ENCODE measurements around the gene ADAMTS6.
A peak's percentile ranks its signal among the peaks of the same experiment; 100 is the strongest.
"Not testable (repeated sequence)": the region's sequence is repeated elsewhere in the genome, so short reads cannot be mapped to it uniquely, and the experiment has no call there.

The ADAMTS6 gene

DNA sequence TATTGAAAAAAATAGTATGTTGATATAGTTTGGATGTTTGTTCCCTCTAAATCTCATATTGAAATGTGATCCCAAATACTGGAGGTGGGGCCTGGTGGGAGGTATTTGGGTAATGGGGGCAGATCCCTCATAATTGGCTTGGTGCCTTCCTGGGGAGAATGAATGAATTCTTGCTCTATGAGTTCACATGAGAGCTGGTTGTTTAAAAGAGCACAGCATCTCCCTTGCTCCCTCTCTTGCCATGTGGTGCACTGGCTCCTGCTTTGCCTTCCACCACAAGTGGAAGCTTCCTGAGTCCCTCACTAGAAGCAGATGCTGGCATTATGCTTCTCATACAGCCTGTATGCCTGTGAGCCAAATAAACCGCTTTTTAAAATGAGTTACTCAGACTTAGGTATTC, 154.8 kb downstream of the ADAMTS6 start:
- DNase-seq (ENCODE audit: low read depth): peak; percentile 39
- no peak overlapping the region for H3K4me3 ChIP-seq (replicated peaks; ENCODE audit: low read depth, low read length)
- no peak for TF ChIP-seq CTCF (IDR thresholded peaks at IDR 0.05; ENCODE audit: low read length, missing control alignments)

DNA sequence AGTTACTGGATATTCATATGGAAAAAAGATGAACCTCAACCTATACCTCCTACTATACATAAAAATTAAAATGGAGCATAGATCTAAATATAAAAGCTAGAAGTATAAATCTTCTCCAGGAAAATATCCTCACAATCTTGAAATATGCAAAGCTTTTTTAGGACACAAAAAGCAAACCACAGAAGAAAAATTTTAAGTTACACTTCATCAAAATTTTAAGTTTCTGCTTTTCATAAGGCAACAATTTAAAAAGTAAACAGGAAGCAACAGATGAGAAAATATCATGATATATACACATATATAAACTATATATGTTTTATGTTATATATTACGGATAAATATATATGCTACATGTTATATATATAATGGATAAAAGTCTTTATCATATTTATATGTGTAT, 157.5 kb downstream of the ADAMTS6 start:
- DNase-seq (ENCODE audit: low read depth): no peak
- no peak overlapping the region for H3K4me3 ChIP-seq (replicated peaks; ENCODE audit: low read depth, low read length)
- no peak for TF ChIP-seq CTCF (IDR thresholded peaks at IDR 0.05; ENCODE audit: low read length, missing control alignments)

DNA sequence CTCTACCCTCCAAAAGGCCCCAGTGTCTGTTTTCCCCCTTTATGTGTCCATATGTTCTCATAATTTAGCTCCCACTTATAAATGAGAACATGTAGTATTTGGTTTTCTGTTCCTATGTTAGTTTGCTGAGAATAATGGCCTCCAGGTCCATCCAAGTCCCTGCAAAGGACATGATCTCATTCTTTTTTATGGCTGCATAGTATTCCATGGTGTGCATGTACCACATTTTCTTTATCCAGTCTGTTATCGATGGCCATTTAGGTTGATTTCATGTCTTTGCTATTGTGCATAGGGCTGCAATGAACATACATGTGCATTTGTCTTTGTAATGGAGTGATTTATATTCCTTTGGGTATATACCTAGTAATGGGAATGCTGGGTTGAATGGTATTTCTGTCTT, 161.0 kb downstream of the ADAMTS6 start:
- H3K4me3 ChIP-seq (replicated peaks; ENCODE audit: low read depth, low read length); DNase-seq (ENCODE audit: low read depth): not testable (repeated sequence)

- no peak for DNase-seq (ENCODE audit: low read depth)
- H3K4me3 ChIP-seq (replicated peaks; ENCODE audit: low read depth, low read length): no peak overlapping the region
- no peak for TF ChIP-seq CTCF (IDR thresholded peaks at IDR 0.05; ENCODE audit: low read length, missing control alignments)
Measured at GRCh38 chr5:65320250-65320649, 161.5 kb downstream of the ADAMTS6 start.

GRCh38 chr5:65307931-65308330, 173.8 kb downstream of the ADAMTS6 start:
- TF ChIP-seq CTCF (IDR thresholded peaks at IDR 0.05; ENCODE audit: low read length, missing control alignments): no peak
- H3K4me3 ChIP-seq (replicated peaks; ENCODE audit: low read depth, low read length): no peak overlapping the region
- no peak for DNase-seq (ENCODE audit: low read depth)

- H3K4me3 ChIP-seq (replicated peaks; ENCODE audit: low read depth, low read length): no peak overlapping the region
- TF ChIP-seq CTCF (IDR thresholded peaks at IDR 0.05; ENCODE audit: low read length, missing control alignments): no peak
- no peak for DNase-seq (ENCODE audit: low read depth)
Measured at GRCh38 chr5:65307088-65307487, 174.6 kb downstream of the ADAMTS6 start.

- H3K4me3 ChIP-seq (replicated peaks; ENCODE audit: low read depth, low read length): no peak overlapping the region
- DNase-seq (ENCODE audit: low read depth): peak; percentile 13
- no peak for TF ChIP-seq CTCF (IDR thresholded peaks at IDR 0.05; ENCODE audit: low read length, missing control alignments)
Measured at GRCh38 chr5:65305913-65306312, 175.8 kb downstream of the ADAMTS6 start.

DNA sequence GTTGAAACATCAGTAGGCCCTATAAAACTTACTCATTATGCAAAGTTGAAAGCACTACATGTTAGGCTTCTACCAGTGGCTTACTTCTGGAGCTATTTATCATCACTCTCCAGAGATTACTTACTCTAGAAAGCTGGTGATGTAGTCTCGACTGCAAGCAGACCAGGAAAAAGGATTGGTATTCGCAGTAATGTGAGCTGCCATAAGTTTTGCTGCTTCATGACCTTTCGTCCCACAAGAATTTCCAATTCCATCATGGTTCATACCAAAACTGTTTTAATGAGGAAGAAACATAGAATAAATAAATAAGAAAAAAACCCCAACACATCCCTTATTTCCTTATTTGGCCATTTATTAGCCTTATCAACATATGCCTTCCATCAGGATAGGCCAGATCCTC, 181.9 kb downstream of the ADAMTS6 start:
- peak; percentile 36 for DNase-seq (ENCODE audit: low read depth)
- H3K4me3 ChIP-seq (replicated peaks; ENCODE audit: low read depth, low read length): no peak overlapping the region
- no peak for TF ChIP-seq CTCF (IDR thresholded peaks at IDR 0.05; ENCODE audit: low read length, missing control alignments)

All from fibroblast of pulmonary artery (primary cell).